K562 (cell line): ENCODE results near the gene LMO2. TPM values are rescaled to one million over a fixed set of nuclear protein-coding genes. Genes with fewer than 3 reads are reported as not detected.
A peak's percentile ranks its signal among the peaks of the same experiment; 100 is the strongest.

ENCODE experiments used
- EP400 ChIP-seq: fragments of 450-650 bp; IDR thresholded peaks from 2 replicates; pipeline ENCODE4 v1.6.1; 2017; ENCODE audit warnings: antibody characterized with exemption, mild to moderate bottlenecking, moderate library complexity
- ERF ChIP-seq: fragments of 450-650 bp; formaldehyde crosslinking; IDR thresholded peaks from 2 replicates; pipeline ENCODE4 v1.4.0; 2020; ENCODE audit warnings: mild to moderate bottlenecking, mixed read lengths
- GABPB2 ChIP-seq: fragments of 250-450 bp; sonication (Bioruptor Pico); conservative IDR thresholded peaks from 2 replicates; pipeline ENCODE4 v1.5.1; 2021; ENCODE audit warnings: mild to moderate bottlenecking
- JUN ChIP-seq, 2 experiments: sonication (generic) in 1 of 2; formaldehyde crosslinking in 1 of 2; IDR thresholded peaks; 2 replicates each; pipeline versions ENCODE4 v1.6.1 to v1.8.0; 2012 to 2022; ENCODE audit warnings: borderline replicate concordance in 2 of 2, mild to moderate bottlenecking in 2 of 2, improper control_type of control experiment in 1 of 2, low read depth in 1 of 2, low read length in 1 of 2, missing genetic modification reagents in 1 of 2
- KLF10 ChIP-seq: fragments of 250-450 bp; sonication (Bioruptor Pico); IDR thresholded peaks from 2 replicates; pipeline ENCODE4 v1.6.1; 2021; ENCODE audit warnings: matching md5 sums
- MCM7 ChIP-seq, 2 experiments: fragments of 450-650 bp; IDR thresholded peaks; 2 replicates each; pipeline ENCODE4 v1.6.1; 2016 to 2018
- SIN3B ChIP-seq: fragments of 450-650 bp; IDR thresholded peaks from 2 replicates; pipeline ENCODE4 v1.6.1; 2017; ENCODE audit warnings: low read depth, mild to moderate bottlenecking, moderate library complexity
- SUPT5H ChIP-seq: fragments of 450-650 bp; IDR thresholded peaks from 2 replicates; pipeline ENCODE4 v1.6.1; 2016
- ZFX ChIP-seq: sonication (generic); formaldehyde crosslinking; IDR thresholded peaks from 2 replicates; pipeline ENCODE4 v1.8.0; 2022; ENCODE audit warnings: mild to moderate bottlenecking, missing genetic modification reagents, moderate library complexity
- polyA plus RNA-seq, 8 experiments: library from polyadenylated mRNA; depleted of rRNA in 4 of 8; stranded (reverse) in 5 of 8; unstranded in 3 of 8; fragments of >200 nt; fragmentation: Nextera tagmentation in 2 of 8; fragmentation: Illumina TruSeq in 1 of 8; extraction: Ambion mirVana in 2 of 8; extraction: Trizol in 1 of 8; gene quantifications; 2 replicates each; pipeline versions ENCODE4 v1.2.1 to v1.2.3, GENCODE V29; 2011 to 2014; ENCODE audit warnings: inconsistent platforms in 1 of 8, missing spikeins in 1 of 8
- total RNA-seq, 7 experiments: library from RNA; depleted of rRNA in 6 of 7; stranded (reverse); fragments of >200 nt in 6 of 7; fragmentation: Illumina TruSeq in 2 of 7; extraction: Trizol in 2 of 7; gene quantifications; 2 replicates each; pipeline versions ENCODE4 v1.2.1 to v1.2.3, GENCODE V29; 2011 to 2021; ENCODE audit warnings: low replicate concordance in 1 of 7
- TF ChIP-seq, protein P1 (sequence below): fragments of 450-650 bp; IDR thresholded peaks from 2 replicates; pipeline ENCODE4 v1.6.1; 2017; ENCODE audit warnings: antibody characterized with exemption
- TF ChIP-seq, protein P2 (sequence below), 2 experiments: fragments of 200-800 bp in 1 of 2; sonication (Bioruptor generic) in 1 of 2; sonication (generic) in 1 of 2; formaldehyde crosslinking in 1 of 2; IDR thresholded peaks in 1 of 2; conservative IDR thresholded peaks in 1 of 2; 2 replicates each; pipeline versions ENCODE4 v1.5.0 to v1.6.1; 2016 to 2020; ENCODE audit warnings: missing compliant biosample characterization in 1 of 2, missing genetic modification characterization in 1 of 2, missing genetic modification reagents in 1 of 2
- TF ChIP-seq, protein P3 (sequence below): fragments of 450-650 bp; IDR thresholded peaks from 2 replicates; pipeline ENCODE4 v1.6.1; 2016; ENCODE audit warnings: antibody characterized with exemption
- TF ChIP-seq, protein P4 (sequence below): fragments of 250-450 bp; sonication (Bioruptor Pico); IDR thresholded peaks from 2 replicates; pipeline ENCODE4 v1.4.0; 2020; ENCODE audit warnings: mild to moderate bottlenecking, moderate library complexity, borderline replicate concordance
- TF ChIP-seq, protein P5 (sequence below), 2 experiments: IDR thresholded peaks; 2 replicates each; pipeline ENCODE4 v1.6.1; 2012; ENCODE audit warnings: improper control_type of control experiment in 2 of 2, low read depth in 2 of 2, low read length in 2 of 2, borderline replicate concordance in 1 of 2
- TF ChIP-seq, protein P6 (sequence below): IDR thresholded peaks from 2 replicates; pipeline ENCODE4 v1.6.1; 2012; ENCODE audit warnings: low read depth, low read length, improper control_type of control experiment, borderline replicate concordance

LMO2 gene
- total and polyA plus RNA-seq, 9 of the 15 experiments (the other 6 are each of a cell fraction or from before 2014, with no cell fraction given) = 6.9 to 126 (median 91.5) TPM

DNA sequence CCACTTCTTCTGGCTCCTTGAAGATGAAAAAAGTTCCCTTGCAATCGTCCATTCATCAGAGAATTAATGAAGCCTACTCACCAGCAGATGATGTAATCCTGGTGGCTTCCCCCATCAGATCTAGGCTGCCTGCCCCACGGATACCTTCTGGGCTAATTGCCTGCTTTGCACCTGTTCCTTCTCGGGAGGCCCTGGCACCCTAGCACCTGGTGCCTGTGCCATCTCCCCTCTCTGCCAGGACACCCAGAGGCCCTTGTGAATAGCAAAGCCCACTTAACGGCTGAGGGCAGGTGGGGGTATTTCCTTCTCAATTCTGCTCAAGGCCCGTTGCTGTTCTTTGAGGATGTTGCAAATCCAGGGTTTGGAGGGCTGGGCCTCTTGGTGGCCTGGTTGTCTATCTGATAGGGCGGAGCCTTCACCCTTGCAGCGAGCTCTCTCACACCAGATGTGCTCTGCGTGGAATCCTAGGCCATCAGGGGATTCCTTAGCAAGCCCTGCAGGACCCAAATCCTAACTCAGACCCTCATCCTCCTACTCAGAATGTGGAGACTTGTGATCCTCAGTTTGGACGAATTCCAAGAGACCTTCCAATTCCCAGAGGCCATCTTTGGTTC is at the start of gene LMO2 (continued):
- TF ChIP-seq, protein P1, sequence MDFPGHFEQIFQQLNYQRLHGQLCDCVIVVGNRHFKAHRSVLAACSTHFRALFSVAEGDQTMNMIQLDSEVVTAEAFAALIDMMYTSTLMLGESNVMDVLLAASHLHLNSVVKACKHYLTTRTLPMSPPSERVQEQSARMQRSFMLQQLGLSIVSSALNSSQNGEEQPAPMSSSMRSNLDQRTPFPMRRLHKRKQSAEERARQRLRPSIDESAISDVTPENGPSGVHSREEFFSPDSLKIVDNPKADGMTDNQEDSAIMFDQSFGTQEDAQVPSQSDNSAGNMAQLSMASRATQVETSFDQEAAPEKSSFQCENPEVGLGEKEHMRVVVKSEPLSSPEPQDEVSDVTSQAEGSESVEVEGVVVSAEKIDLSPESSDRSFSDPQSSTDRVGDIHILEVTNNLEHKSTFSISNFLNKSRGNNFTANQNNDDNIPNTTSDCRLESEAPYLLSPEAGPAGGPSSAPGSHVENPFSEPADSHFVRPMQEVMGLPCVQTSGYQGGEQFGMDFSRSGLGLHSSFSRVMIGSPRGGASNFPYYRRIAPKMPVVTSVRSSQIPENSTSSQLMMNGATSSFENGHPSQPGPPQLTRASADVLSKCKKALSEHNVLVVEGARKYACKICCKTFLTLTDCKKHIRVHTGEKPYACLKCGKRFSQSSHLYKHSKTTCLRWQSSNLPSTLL = no peak
- no peak for TF ChIP-seq GABPB2 (CRISPR knock-in tag)
- TF ChIP-seq, protein P2, sequence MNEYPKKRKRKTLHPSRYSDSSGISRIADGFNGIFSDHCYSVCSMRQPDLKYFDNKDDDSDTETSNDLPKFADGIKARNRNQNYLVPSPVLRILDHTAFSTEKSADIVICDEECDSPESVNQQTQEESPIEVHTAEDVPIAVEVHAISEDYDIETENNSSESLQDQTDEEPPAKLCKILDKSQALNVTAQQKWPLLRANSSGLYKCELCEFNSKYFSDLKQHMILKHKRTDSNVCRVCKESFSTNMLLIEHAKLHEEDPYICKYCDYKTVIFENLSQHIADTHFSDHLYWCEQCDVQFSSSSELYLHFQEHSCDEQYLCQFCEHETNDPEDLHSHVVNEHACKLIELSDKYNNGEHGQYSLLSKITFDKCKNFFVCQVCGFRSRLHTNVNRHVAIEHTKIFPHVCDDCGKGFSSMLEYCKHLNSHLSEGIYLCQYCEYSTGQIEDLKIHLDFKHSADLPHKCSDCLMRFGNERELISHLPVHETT (CRISPR knock-in tag; conservative IDR thresholded peaks at IDR 0.05 in 1 of 2, IDR thresholded peaks at IDR 0.05 in 1 of 2) = no peak; a peak in 1 of 4 replicates
- TF ChIP-seq, protein P3, sequence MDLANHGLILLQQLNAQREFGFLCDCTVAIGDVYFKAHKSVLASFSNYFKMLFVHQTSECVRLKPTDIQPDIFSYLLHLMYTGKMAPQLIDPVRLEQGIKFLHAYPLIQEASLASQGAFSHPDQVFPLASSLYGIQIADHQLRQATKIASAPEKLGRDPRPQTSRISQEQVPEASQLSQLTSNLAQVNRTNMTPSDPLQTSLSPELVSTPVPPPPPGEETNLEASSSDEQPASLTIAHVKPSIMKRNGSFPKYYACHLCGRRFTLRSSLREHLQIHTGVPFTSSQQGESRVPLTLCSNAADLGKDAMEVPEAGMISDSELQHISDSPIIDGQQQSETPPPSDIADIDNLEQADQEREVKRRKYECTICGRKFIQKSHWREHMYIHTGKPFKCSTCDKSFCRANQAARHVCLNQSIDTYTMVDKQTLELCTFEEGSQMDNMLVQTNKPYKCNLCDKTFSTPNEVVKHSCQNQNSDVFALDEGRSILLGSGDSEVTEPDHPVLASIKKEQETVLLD = no peak
- TF ChIP-seq, protein P4, sequence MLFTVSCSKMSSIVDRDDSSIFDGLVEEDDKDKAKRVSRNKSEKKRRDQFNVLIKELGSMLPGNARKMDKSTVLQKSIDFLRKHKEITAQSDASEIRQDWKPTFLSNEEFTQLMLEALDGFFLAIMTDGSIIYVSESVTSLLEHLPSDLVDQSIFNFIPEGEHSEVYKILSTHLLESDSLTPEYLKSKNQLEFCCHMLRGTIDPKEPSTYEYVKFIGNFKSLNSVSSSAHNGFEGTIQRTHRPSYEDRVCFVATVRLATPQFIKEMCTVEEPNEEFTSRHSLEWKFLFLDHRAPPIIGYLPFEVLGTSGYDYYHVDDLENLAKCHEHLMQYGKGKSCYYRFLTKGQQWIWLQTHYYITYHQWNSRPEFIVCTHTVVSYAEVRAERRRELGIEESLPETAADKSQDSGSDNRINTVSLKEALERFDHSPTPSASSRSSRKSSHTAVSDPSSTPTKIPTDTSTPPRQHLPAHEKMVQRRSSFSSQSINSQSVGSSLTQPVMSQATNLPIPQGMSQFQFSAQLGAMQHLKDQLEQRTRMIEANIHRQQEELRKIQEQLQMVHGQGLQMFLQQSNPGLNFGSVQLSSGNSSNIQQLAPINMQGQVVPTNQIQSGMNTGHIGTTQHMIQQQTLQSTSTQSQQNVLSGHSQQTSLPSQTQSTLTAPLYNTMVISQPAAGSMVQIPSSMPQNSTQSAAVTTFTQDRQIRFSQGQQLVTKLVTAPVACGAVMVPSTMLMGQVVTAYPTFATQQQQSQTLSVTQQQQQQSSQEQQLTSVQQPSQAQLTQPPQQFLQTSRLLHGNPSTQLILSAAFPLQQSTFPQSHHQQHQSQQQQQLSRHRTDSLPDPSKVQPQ (CRISPR knock-in tag) = no peak
- no peak for TF ChIP-seq KLF10 (CRISPR knock-in tag)
- no peak for TF ChIP-seq SIN3B
- TF ChIP-seq, protein P5, sequence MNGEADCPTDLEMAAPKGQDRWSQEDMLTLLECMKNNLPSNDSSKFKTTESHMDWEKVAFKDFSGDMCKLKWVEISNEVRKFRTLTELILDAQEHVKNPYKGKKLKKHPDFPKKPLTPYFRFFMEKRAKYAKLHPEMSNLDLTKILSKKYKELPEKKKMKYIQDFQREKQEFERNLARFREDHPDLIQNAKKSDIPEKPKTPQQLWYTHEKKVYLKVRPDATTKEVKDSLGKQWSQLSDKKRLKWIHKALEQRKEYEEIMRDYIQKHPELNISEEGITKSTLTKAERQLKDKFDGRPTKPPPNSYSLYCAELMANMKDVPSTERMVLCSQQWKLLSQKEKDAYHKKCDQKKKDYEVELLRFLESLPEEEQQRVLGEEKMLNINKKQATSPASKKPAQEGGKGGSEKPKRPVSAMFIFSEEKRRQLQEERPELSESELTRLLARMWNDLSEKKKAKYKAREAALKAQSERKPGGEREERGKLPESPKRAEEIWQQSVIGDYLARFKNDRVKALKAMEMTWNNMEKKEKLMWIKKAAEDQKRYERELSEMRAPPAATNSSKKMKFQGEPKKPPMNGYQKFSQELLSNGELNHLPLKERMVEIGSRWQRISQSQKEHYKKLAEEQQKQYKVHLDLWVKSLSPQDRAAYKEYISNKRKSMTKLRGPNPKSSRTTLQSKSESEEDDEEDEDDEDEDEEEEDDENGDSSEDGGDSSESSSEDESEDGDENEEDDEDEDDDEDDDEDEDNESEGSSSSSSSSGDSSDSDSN (IDR thresholded peaks at IDR 0.05; ENCODE audit: borderline replicate concordance in 1 of 2, low read depth in 2 of 2, low read length in 2 of 2) = no peak
- TF ChIP-seq ERF (CRISPR knock-in tag) = 0 out of 2 replicates have a peak, but pooled peaks have one; percentile 48
- no peak for TF ChIP-seq SUPT5H
- TF ChIP-seq MCM7 (IDR thresholded peaks at IDR 0.05) = no peak
- TF ChIP-seq, protein P6, sequence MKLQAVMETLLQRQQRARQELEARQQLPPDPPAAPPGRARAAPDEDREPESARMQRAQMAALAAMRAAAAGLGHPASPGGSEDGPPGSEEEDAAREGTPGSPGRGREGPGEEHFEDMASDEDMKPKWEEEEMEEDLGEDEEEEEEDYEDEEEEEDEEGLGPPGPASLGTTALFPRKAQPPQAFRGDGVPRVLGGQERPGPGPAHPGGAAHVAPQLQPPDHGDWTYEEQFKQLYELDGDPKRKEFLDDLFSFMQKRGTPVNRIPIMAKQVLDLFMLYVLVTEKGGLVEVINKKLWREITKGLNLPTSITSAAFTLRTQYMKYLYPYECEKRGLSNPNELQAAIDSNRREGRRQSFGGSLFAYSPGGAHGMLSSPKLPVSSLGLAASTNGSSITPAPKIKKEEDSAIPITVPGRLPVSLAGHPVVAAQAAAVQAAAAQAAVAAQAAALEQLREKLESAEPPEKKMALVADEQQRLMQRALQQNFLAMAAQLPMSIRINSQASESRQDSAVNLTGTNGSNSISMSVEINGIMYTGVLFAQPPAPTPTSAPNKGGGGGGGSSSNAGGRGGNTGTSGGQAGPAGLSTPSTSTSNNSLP = no peak
- peak; percentile 73 for TF ChIP-seq EP400
- peak; percentile 84 for TF ChIP-seq ZFX (CRISPR knock-in tag)
- TF ChIP-seq JUN (IDR thresholded peaks at IDR 0.05; ENCODE audit: borderline replicate concordance, low read depth, low read length) = no peak
- no peak for TF ChIP-seq JUN (CRISPR knock-in tag; IDR thresholded peaks at IDR 0.05; ENCODE audit: borderline replicate concordance)
